IPS-15b (cell line): ENCODE data around the gene DTNA.
"Not testable (repeated sequence)": the region's sequence is repeated elsewhere in the genome, so short reads cannot be mapped to it uniquely, and the experiment has no call there.

Source experiments
- H3K27me3 ChIP-seq: one replicate; pipeline ENCODE4 v1.6.1; 2013; ENCODE audit warnings: low read length; ENCODE audit not compliant: control insufficient read depth, insufficient read depth
- H3K36me3 ChIP-seq: one replicate; pipeline ENCODE4 v1.6.1; 2013; ENCODE audit warnings: low read length; ENCODE audit not compliant: control insufficient read depth, insufficient read depth
- H3K4me1 ChIP-seq: one replicate; pipeline ENCODE4 v1.6.1; 2013; ENCODE audit warnings: mild to moderate bottlenecking, low read length; ENCODE audit not compliant: control insufficient read depth, insufficient read depth
- H3K4me3 ChIP-seq: one replicate; pipeline ENCODE4 v1.5.1; 2013; ENCODE audit warnings: low read depth, low read length
- H3K9ac ChIP-seq: one replicate; pipeline ENCODE4 v1.6.1; 2013; ENCODE audit warnings: low read depth, mild to moderate bottlenecking, low read length
- H3K9me3 ChIP-seq: one replicate; pipeline ENCODE4 v1.6.1; 2013; ENCODE audit warnings: mild to moderate bottlenecking, low read length; ENCODE audit not compliant: control insufficient read depth, insufficient read depth

DTNA gene

GRCh38 chr18:34701911-34702310 is 8.2 kb upstream of the DTNA start:
- H3K36me3 ChIP-seq = no peaks in the 10 kb centered on the region
- H3K9ac ChIP-seq = no peak overlapping the region
- H3K9me3 ChIP-seq = no peaks in the 10 kb centered on the region
- H3K27me3 ChIP-seq = no peaks in the 10 kb centered on the region
- H3K4me3 ChIP-seq = no peak overlapping the region
- H3K4me1 ChIP-seq = peaks cover 5% of the 10 kb centered on the region

DNA sequence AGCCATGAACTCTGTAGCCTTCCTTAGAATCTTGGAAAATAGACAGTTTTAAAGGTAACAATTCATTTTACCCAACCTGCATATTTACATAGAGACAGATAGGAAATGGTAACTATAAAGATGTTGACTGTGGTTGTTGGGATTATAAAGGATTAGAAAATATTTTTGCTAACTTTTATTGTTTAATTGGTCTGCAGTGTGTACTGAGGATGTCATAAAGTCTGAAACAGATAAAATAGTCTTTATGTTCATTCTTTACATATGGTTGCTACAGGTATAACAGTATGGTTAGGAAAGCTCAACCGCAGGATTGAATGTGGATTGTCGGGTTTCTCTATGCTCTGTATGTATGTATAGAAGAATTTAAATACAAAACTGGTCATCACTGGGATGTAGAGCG is 7.3 kb upstream of the DTNA start:
- H3K9me3 ChIP-seq = no peaks in the 10 kb centered on the region
- no peaks in the 10 kb centered on the region for H3K36me3 ChIP-seq
- peaks cover 9% of the 10 kb centered on the region for H3K4me1 ChIP-seq
- no peaks in the 10 kb centered on the region for H3K27me3 ChIP-seq
- no peak overlapping the region for H3K4me3 ChIP-seq
- no peak overlapping the region for H3K9ac ChIP-seq

GRCh38 chr18:34704074-34704473 is 6.0 kb upstream of the DTNA start:
- H3K27me3 ChIP-seq = no peaks in the 10 kb centered on the region
- no peak overlapping the region for H3K4me3 ChIP-seq
- no peaks in the 10 kb centered on the region for H3K9me3 ChIP-seq
- H3K9ac ChIP-seq = no peak overlapping the region
- peaks cover 15% of the 10 kb centered on the region for H3K4me1 ChIP-seq
- H3K36me3 ChIP-seq = no peaks in the 10 kb centered on the region

- no peaks in the 10 kb centered on the region for H3K36me3 ChIP-seq
- H3K4me3 ChIP-seq = no peak overlapping the region
- no peaks in the 10 kb centered on the region for H3K27me3 ChIP-seq
- H3K4me1 ChIP-seq = peaks cover 18% of the 10 kb centered on the region
- H3K9me3 ChIP-seq = no peaks in the 10 kb centered on the region
- H3K9ac ChIP-seq = no peak overlapping the region
These were observed 5.3 kb upstream of the DTNA start for GRCh38 chr18:34704823-34705222.

DNA sequence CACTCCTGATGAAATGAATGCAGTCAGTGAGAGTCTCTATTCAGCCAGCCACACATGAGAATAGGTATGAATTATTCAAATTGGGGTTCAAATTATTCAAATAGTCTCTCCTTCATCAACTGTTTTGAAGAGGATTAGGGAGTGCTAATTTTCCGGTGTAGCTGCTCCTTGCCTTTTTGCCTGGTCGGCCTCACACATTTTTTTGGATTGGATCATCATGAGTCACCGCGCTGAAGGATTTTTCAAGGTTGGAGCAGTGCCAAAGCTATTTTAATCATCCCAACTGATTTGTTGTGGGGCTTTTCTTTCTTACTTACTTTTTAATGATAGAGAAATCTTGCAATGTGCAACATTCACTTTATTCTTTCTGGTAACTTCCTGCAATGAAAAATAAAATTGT is 2.4 kb upstream of the DTNA start:
- no peaks in the 10 kb centered on the region for H3K27me3 ChIP-seq
- H3K9ac ChIP-seq = no peak overlapping the region
- no peaks in the 10 kb centered on the region for H3K9me3 ChIP-seq
- no peak overlapping the region for H3K4me3 ChIP-seq
- no peaks in the 10 kb centered on the region for H3K36me3 ChIP-seq
- peaks cover 26% of the 10 kb centered on the region for H3K4me1 ChIP-seq

DNA sequence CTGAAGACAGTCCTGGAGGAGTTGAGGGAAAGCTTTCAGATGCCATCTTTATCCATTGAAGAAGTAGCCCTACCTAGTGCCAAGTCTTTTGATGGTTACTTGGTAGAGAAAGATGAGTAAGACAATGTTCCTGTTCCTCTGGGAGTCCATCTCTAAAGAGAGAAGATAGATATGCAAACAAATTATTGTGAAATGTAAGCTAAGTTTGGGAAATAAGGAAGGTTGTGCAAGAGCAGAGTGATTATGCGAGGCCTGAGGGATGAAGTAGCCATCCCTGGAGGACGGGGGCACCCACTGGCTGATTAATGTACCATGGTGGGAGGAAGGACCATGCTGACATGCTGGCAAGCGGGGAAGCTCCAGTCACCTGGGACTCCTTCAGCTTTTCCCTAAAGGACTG is 994 bp upstream of the DTNA start:
- Histone ChIP-seq H3K27me3 (no peaks in the 10 kb centered on the region), H3K4me3 (no peak overlapping the region), H3K4me1 (peaks cover 26% of the 10 kb centered on the region), H3K9ac (no peak overlapping the region), H3K36me3 (no peaks in the 10 kb centered on the region), H3K9me3 (no peaks in the 10 kb centered on the region)

DNA sequence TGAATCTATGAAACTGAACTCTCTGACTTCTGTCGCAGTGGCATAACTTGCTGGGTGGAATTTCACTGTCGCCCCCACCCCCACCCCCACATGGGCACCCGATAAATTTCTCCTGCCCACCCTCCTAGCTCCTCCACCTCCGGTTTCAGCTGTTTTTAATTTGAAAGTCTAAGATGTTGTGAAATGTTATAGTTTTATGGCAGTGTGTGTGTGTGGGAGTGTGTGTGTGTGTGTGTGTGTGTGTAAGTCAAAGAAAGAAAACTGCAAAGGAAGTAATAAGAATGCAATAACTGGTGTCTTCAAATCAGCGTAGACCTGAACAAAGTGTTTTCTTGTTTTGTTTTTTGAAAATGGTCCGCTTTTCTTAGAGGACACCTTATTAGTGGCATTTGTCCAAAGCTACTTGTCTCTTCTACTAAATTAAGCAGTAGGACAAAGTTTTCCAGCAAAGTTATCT is 388 bp downstream of the DTNA start:
- Histone ChIP-seq H3K27me3 (no peaks in the 10 kb centered on the region), H3K36me3 (no peaks in the 10 kb centered on the region), H3K4me1 (peaks cover 26% of the 10 kb centered on the region), H3K4me3 (no peak overlapping the region), H3K9ac (no peak overlapping the region), H3K9me3 (no peaks in the 10 kb centered on the region)

GRCh38 chr18:34710934-34711333 is 836 bp downstream of the DTNA start:
- H3K9ac ChIP-seq = no peak overlapping the region
- H3K4me3 ChIP-seq = no peak overlapping the region
- H3K36me3 ChIP-seq = no peaks in the 10 kb centered on the region
- H3K27me3 ChIP-seq = no peaks in the 10 kb centered on the region
- H3K4me1 ChIP-seq = peaks cover 26% of the 10 kb centered on the region
- H3K9me3 ChIP-seq = no peaks in the 10 kb centered on the region

- not testable (repeated sequence) for H3K27me3 ChIP-seq, H3K4me1 ChIP-seq, H3K4me3 ChIP-seq, H3K9ac ChIP-seq, H3K9me3 ChIP-seq, H3K36me3 ChIP-seq
These were observed 6.0 kb downstream of the DTNA start for GRCh38 chr18:34716111-34716510.

DNA sequence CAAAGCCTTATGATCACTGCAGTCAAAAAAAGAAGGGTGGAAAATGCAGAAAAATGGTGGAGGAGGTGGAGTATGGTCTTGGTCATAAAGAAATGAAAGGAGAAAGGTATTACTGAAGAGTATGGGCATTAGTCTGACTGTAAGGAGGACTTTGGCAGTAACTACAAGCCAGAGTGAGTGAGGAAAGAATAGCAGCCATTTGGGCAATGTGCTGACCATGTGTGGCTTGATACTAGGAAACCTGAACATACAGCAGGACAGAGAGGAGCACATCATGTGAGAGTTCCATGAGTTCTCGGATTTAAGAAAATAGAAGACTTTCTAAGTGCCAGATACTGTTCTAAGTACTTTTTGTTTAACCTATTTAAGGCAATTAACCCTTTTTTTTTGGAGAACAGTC is 8.5 kb downstream of the DTNA start:
- Histone ChIP-seq H3K27me3 (no peaks in the 10 kb centered on the region), H3K9ac (no peak overlapping the region), H3K36me3 (no peaks in the 10 kb centered on the region), H3K4me1 (no peaks in the 10 kb centered on the region), H3K4me3 (no peak overlapping the region), H3K9me3 (no peaks in the 10 kb centered on the region)

GRCh38 chr18:34720220-34720619 is 10.1 kb downstream of the DTNA start:
- Histone ChIP-seq H3K9me3 (peaks cover 3% of the 10 kb centered on the region), H3K4me3 (no peak overlapping the region), H3K9ac (no peak overlapping the region), H3K36me3 (no peaks in the 10 kb centered on the region), H3K27me3 (no peaks in the 10 kb centered on the region), H3K4me1 (no peaks in the 10 kb centered on the region)

DNA sequence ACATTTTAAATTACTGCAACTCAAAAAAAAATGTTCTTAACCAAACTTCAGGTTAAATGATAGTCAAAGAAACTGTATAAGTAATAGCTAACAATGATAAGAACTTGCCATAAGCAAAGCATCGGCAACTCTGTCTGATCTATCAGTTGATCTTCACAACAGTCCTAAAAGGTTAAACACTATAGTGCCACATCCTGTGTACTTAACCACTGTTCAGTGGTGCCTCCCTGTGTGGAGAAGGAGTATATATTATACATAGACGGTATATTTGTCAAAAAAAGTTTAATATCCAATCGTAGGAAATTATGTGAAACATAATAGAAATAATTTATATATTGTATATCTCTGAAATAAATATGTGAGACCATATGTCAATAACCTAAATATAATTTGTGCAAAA is 13.0 kb downstream of the DTNA start:
- Histone ChIP-seq H3K4me3 (no peak overlapping the region), H3K9me3 (peaks cover 3% of the 10 kb centered on the region), H3K4me1 (no peaks in the 10 kb centered on the region), H3K9ac (no peak overlapping the region), H3K36me3 (no peaks in the 10 kb centered on the region), H3K27me3 (no peaks in the 10 kb centered on the region)

GRCh38 chr18:34725737-34726136 is 15.6 kb downstream of the DTNA start:
- peaks cover 11% of the 10 kb centered on the region for H3K4me1 ChIP-seq
- not testable (repeated sequence) for H3K36me3 ChIP-seq, H3K27me3 ChIP-seq, H3K9ac ChIP-seq, H3K4me3 ChIP-seq, H3K9me3 ChIP-seq
